H1 (cell line): Measurements from ENCODE around the gene ARMH3. TPM values are rescaled to one million over a fixed set of nuclear protein-coding genes. Genes with fewer than 3 reads are reported as not detected.

Experiments
- CTCF ChIA-PET: fragments of 300-600 bp; sonication (Branson Sonifier 250); formaldehyde crosslinking; loops from one replicate; lab custom pipeline; 2021; ENCODE audit not compliant: partially characterized antibody; lab: Charles Lee
- POLR2A ChIA-PET: fragments of 300-600 bp; sonication (Branson Sonifier 250); formaldehyde crosslinking; loops from one replicate; lab custom pipeline; 2021; ENCODE audit warnings: inconsistent platforms; ENCODE audit not compliant: partially characterized antibody; lab: Charles Lee
- DNase-seq, 2 experiments: peaks; one replicate each; pipeline versions ENCODE4 v3.0.0 to v3.0.0-alpha.2; 2010 to 2022; ENCODE audit warnings: low spot score in 2 of 2, low read depth in 1 of 2, mixed read lengths in 1 of 2
- FAIRE-seq: peaks from 2 replicates; lab custom pipeline; 2011; peaks lifted over from hg19 to GRCh38; lab: Jason Lieb, UNC
- H2AFZ ChIP-seq: 2 replicates; pipeline ENCODE4 v1.8.1; 2012; ENCODE audit warnings: low read length, inconsistent platforms
- H2AK5ac ChIP-seq: 2 replicates; pipeline ENCODE4 v1.6.1; 2013; ENCODE audit warnings: low read depth, low read length
- H2BK120ac ChIP-seq: replicated peaks from 2 replicates; pipeline ENCODE3; 2013; ENCODE audit warnings: low read depth, low read length, inconsistent platforms
- H2BK12ac ChIP-seq: 2 replicates; pipeline ENCODE4 v1.6.1; 2013; ENCODE audit warnings: low read depth, low read length
- H2BK15ac ChIP-seq: 2 replicates; pipeline ENCODE4 v1.6.1; 2013; ENCODE audit warnings: low read length
- H2BK20ac ChIP-seq: 2 replicates; pipeline ENCODE4 v1.6.1; 2013; ENCODE audit warnings: low read length
- H2BK5ac ChIP-seq: 2 replicates; pipeline ENCODE4 v1.6.1; 2013; ENCODE audit warnings: low read depth, low read length
- H3K14ac ChIP-seq: 2 replicates; pipeline ENCODE4 v1.6.1; 2013; ENCODE audit warnings: inconsistent platforms; ENCODE audit not compliant: insufficient read length
- H3K18ac ChIP-seq: 2 replicates; pipeline ENCODE4 v1.6.1; 2013; ENCODE audit warnings: low read length; ENCODE audit errors: extremely low read depth
- H3K23ac ChIP-seq: 2 replicates; pipeline ENCODE4 v1.6.1; 2013; ENCODE audit warnings: inconsistent platforms; ENCODE audit not compliant: insufficient read length
- H3K23me2 ChIP-seq: 2 replicates; pipeline ENCODE4 v1.6.1; 2013; ENCODE audit warnings: low read depth, low read length
- H3K27ac ChIP-seq: 2 replicates; pipeline ENCODE4 v1.6.1; 2011; ENCODE audit warnings: low read depth, low read length, inconsistent platforms
- H3K27me3 ChIP-seq, 4 experiments: replicated peaks in 1 of 4; 1 replicate in 1 of 4; 2 replicates in 3 of 4; pipeline versions ENCODE4 v1.6.1 to v1.8.1; 2011 to 2013; ENCODE audit warnings: low read length in 3 of 4, mild to moderate bottlenecking in 3 of 4, inconsistent platforms in 2 of 4, mixed read lengths in 2 of 4, moderate library complexity in 1 of 4; ENCODE audit not compliant: control insufficient read depth in 3 of 4, insufficient read depth in 3 of 4; ENCODE audit errors: extremely low read depth in 1 of 4
- H3K36me3 ChIP-seq, 4 experiments: 2 replicates each; pipeline versions ENCODE4 v1.6.1 to v1.8.1; 2011 to 2013; ENCODE audit warnings: mild to moderate bottlenecking in 4 of 4, low read length in 3 of 4, moderate library complexity in 2 of 4, control low read depth in 1 of 4, inconsistent platforms in 1 of 4; ENCODE audit not compliant: insufficient read depth in 4 of 4, control insufficient read depth in 2 of 4
- H3K4ac ChIP-seq: replicated peaks from 2 replicates; pipeline ENCODE3; 2013; ENCODE audit warnings: low read length, low read depth, mixed read lengths, inconsistent platforms; ENCODE audit not compliant: insufficient read length
- H3K4me1 ChIP-seq, 4 experiments: replicated peaks in 1 of 4; 1 replicate in 1 of 4; 2 replicates in 3 of 4; pipeline versions ENCODE4 v1.6.1 to v1.8.1; 2011 to 2013; ENCODE audit warnings: low read length in 3 of 4, inconsistent platforms in 2 of 4, mixed read lengths in 1 of 4; ENCODE audit not compliant: insufficient read depth in 4 of 4, control insufficient read depth in 3 of 4
- H3K4me2 ChIP-seq, 2 experiments: 2 replicates each; pipeline versions ENCODE4 v1.6.1 to v1.8.1; 2011 to 2013; ENCODE audit warnings: low read depth in 2 of 2, low read length in 2 of 2, control low read depth in 1 of 2, inconsistent platforms in 1 of 2, mild to moderate bottlenecking in 1 of 2; ENCODE audit not compliant: insufficient read depth in 1 of 2
- H3K4me3 ChIP-seq, 4 experiments: fragments of 200-600, 300-600 bp in 1 of 4; sonication (generic), shearing (Covaris generic), sonication (Bioruptor Twin) in 1 of 4; 2 replicates each; pipeline versions ENCODE4 v1.5.1 to v1.8.1; 2011 to 2016; ENCODE audit warnings: low read length in 4 of 4, low read depth in 3 of 4, control low read depth in 2 of 4, inconsistent platforms in 2 of 4, mild to moderate bottlenecking in 2 of 4, mixed read lengths in 1 of 4, moderate library complexity in 1 of 4; ENCODE audit not compliant: insufficient read depth in 2 of 4; ENCODE audit errors: extremely low read depth in 1 of 4
- H3K56ac ChIP-seq: replicated peaks from 2 replicates; pipeline ENCODE3; 2013; ENCODE audit warnings: low read depth, mild to moderate bottlenecking, mixed read lengths, low read length, inconsistent platforms; ENCODE audit not compliant: insufficient read length
- H3K79me1 ChIP-seq: 2 replicates; pipeline ENCODE4 v1.6.1; 2013; ENCODE audit warnings: low read depth, low read length, control low read depth
- H3K79me2 ChIP-seq, 2 experiments: 2 replicates each; pipeline versions ENCODE4 v1.6.1 to v1.8.1; 2012 to 2013; ENCODE audit warnings: low read length in 2 of 2, mild to moderate bottlenecking in 2 of 2, inconsistent platforms in 1 of 2; ENCODE audit not compliant: insufficient read depth in 2 of 2, control insufficient read depth in 1 of 2
- H3K9ac ChIP-seq, 4 experiments: replicated peaks in 1 of 4; 1 replicate in 1 of 4; 2 replicates in 3 of 4; pipeline versions ENCODE4 v1.6.1 to v1.8.1; 2011 to 2013; ENCODE audit warnings: low read depth in 3 of 4, low read length in 3 of 4, control low read depth in 2 of 4, mild to moderate bottlenecking in 2 of 4, moderate library complexity in 2 of 4, inconsistent platforms in 1 of 4; ENCODE audit errors: extremely low read depth in 1 of 4
- H3K9me3 ChIP-seq, 2 experiments: 2 replicates each; pipeline versions ENCODE4 v1.6.1 to v1.8.1; 2012 to 2013; ENCODE audit warnings: mild to moderate bottlenecking in 2 of 2, moderate library complexity in 2 of 2, control low read depth in 1 of 2, inconsistent platforms in 1 of 2, low read depth in 1 of 2, low read length in 1 of 2, mixed read lengths in 1 of 2; ENCODE audit not compliant: insufficient read depth in 2 of 2
- H4K20me1 ChIP-seq, 2 experiments: replicated peaks in 1 of 2; 2 replicates each; pipeline versions ENCODE3 to v1.8.1; 2011 to 2013; ENCODE audit warnings: inconsistent platforms in 2 of 2, low read length in 2 of 2, mild to moderate bottlenecking in 1 of 2; ENCODE audit not compliant: insufficient read depth in 2 of 2, control insufficient read depth in 1 of 2
- H4K5ac ChIP-seq: 2 replicates; pipeline ENCODE4 v1.6.1; 2013; ENCODE audit warnings: low read length, low read depth, mixed read lengths, inconsistent platforms; ENCODE audit not compliant: insufficient read length
- H4K8ac ChIP-seq: 2 replicates; pipeline ENCODE4 v1.8.0; 2013; ENCODE audit warnings: mild to moderate bottlenecking, moderate library complexity, low read length, inconsistent platforms; ENCODE audit not compliant: insufficient read depth; ENCODE audit errors: extremely low read depth
- H4K91ac ChIP-seq: replicated peaks from 2 replicates; pipeline ENCODE3; 2013; ENCODE audit warnings: low read length, mixed read lengths, inconsistent platforms; ENCODE audit not compliant: insufficient read length
- CBX5 ChIP-seq: fragments of 300-800, 300-1000 bp; sonication (generic); IDR thresholded peaks from 2 replicates; pipeline ENCODE4 v1.7.1; 2016; ENCODE audit warnings: antibody characterized with exemption, low read length, low read depth
- CREB1 ChIP-seq: IDR thresholded peaks from 2 replicates; pipeline ENCODE4 v1.6.1; 2012; ENCODE audit warnings: inconsistent platforms
- E2F6 ChIP-seq: IDR thresholded peaks from 2 replicates; pipeline ENCODE4 v1.6.1; 2012; ENCODE audit warnings: inconsistent platforms
- EZH2 ChIP-seq: fragments of 200-600 bp; sonication (generic); IDR thresholded peaks from 2 replicates; pipeline ENCODE4 v1.7.1; 2012; ENCODE audit warnings: low read depth, mild to moderate bottlenecking, moderate library complexity, low read length, inconsistent platforms; ENCODE audit not compliant: severe bottlenecking
- GABPA ChIP-seq: IDR thresholded peaks from 2 replicates; pipeline ENCODE4 v1.6.1; 2011; ENCODE audit warnings: mild to moderate bottlenecking, low read length, moderate library complexity, borderline replicate concordance; ENCODE audit not compliant: insufficient read depth
- HDAC6 ChIP-seq: IDR thresholded peaks from one replicate; pipeline ENCODE4 v1.7.1; 2012; ENCODE audit warnings: low read depth, mild to moderate bottlenecking, inconsistent platforms, low read length, moderate library complexity
- JUN ChIP-seq: IDR thresholded peaks from 2 replicates; pipeline ENCODE4 v1.6.1; 2011; ENCODE audit warnings: low read depth, mild to moderate bottlenecking, improper control_type of control experiment, low read length
- KDM4A ChIP-seq: IDR thresholded peaks from one replicate; pipeline ENCODE4 v1.7.1; 2012; ENCODE audit warnings: low read depth, mild to moderate bottlenecking, moderate library complexity, low read length, inconsistent platforms; ENCODE audit not compliant: severe bottlenecking
- PHF8 ChIP-seq: fragments of 200-600 bp; sonication (generic); conservative IDR thresholded peaks from 2 replicates; pipeline ENCODE4 v1.7.1; 2012; ENCODE audit warnings: low read depth, mild to moderate bottlenecking, inconsistent platforms, low read length, moderate library complexity
- POU5F1 ChIP-seq: IDR thresholded peaks from 2 replicates; pipeline ENCODE4 v1.6.1; 2011; ENCODE audit warnings: low read depth, mild to moderate bottlenecking, low read length, moderate library complexity
- RFX5 ChIP-seq: IDR thresholded peaks from 2 replicates; pipeline ENCODE4 v1.6.1; 2011; ENCODE audit warnings: low read depth, low read length, improper control_type of control experiment, borderline replicate concordance
- RXRA ChIP-seq: IDR thresholded peaks from 2 replicates; pipeline ENCODE4 v1.6.1; 2011; ENCODE audit warnings: low read depth, mild to moderate bottlenecking, low read length, moderate library complexity; ENCODE audit not compliant: insufficient read depth
- SRF ChIP-seq: IDR thresholded peaks from 2 replicates; pipeline ENCODE4 v1.6.1; 2011; ENCODE audit warnings: mild to moderate bottlenecking, low read depth, low read length, moderate library complexity
- TAF7 ChIP-seq: optimal IDR thresholded peaks from 2 replicates; pipeline ENCODE3; 2011; ENCODE audit warnings: low read depth, mild to moderate bottlenecking, inconsistent platforms, low read length, moderate library complexity, borderline replicate concordance
- WGBS, 2 experiments: shearing (Covaris generic) in 1 of 2; methylation state at CpG; one replicate each; pipeline versions ENCODE4 v1.1.6 to v1.1.7; 2013 to 2015; ENCODE audit warnings: low lambda C conversion rate in 2 of 2, mixed read lengths in 2 of 2, inconsistent platforms in 1 of 2, low coverage in 1 of 2, missing lambda C conversion rate in 1 of 2; ENCODE audit not compliant: insufficient replicate concordance in 2 of 2, insufficient coverage in 1 of 2, insufficient read length in 1 of 2; ENCODE audit errors: extremely low coverage in 1 of 2, missing lambda C conversion rate in 1 of 2; 5-methylcytosine and 5-hydroxymethylcytosine counted together
- polyA plus RNA-seq, 7 experiments: library from polyadenylated mRNA; depleted of rRNA in 3 of 7; stranded (reverse) in 5 of 7; unstranded in 2 of 7; fragments of >200 nt in 5 of 7; fragments of 200-250 nt in 2 of 7; gene quantifications; 1 replicate in 5 of 7; 2 replicates in 1 of 7; 4 replicates in 1 of 7; pipeline versions ENCODE4 v1.2.1 to v1.2.3, GENCODE V29; 2011 to 2013; ENCODE audit warnings: missing spikeins in 2 of 7, mixed read lengths in 2 of 7
- total RNA-seq: library from RNA; stranded (reverse); fragmentation: NEBNext Ultra II Directional; extraction: Animal tissue kit (Norgen Biotek cat#: 25700); gene quantifications from 2 replicates; pipeline ENCODE4 v1.2.1, GENCODE V29; 2021

Gene ARMH3
- total and polyA plus RNA-seq, 2 of the 8 experiments (the other 6 are each of a cell fraction or from before 2014, with no cell fraction given): 11.6 to 18.3 TPM

- Histone ChIP-seq H2BK20ac (no peak overlapping the region), H4K5ac (no peak overlapping the region)
- TF ChIP-seq TAF7 (no peak), POU5F1 (no peak), GABPA (no peak), CREB1 (no peak), JUN (no peak), SRF (no peak), PHF8 (no peak), HDAC6 (no peak), KDM4A (no peak), RXRA (no peak), RFX5 (no peak), CBX5 (no peak), EZH2 (no peak), E2F6 (no peak)
Measured at GRCh38 chr10:102083541-102083940, 27.6 kb upstream of the ARMH3 start.

More at GRCh38 chr10:102083541-102083940, 27.6 kb upstream of the ARMH3 start:
- Histone ChIP-seq H3K18ac (no peak overlapping the region), H2AK5ac (no peak overlapping the region), H3K27ac (no peak overlapping the region), H4K91ac (no peak overlapping the region), H3K14ac (no peak overlapping the region), H2BK15ac (no peak overlapping the region), H4K20me1 (no peaks in the 10 kb centered on the region), H2BK120ac (no peak overlapping the region), H3K9ac (no peak overlapping the region), H2BK5ac (no peak overlapping the region), H3K4me2 (no peak overlapping the region), H2AFZ (no peak overlapping the region), H3K4me1 (no peaks in the 10 kb centered on the region), H3K36me3 (no peaks in the 10 kb centered on the region), H4K8ac (no peak overlapping the region), H3K79me1 (no peaks in the 10 kb centered on the region), H3K56ac (no peak overlapping the region), H3K4ac (no peak overlapping the region), H3K79me2 (no peaks in the 10 kb centered on the region), H3K23me2 (no peaks in the 10 kb centered on the region), H2BK12ac (no peak overlapping the region), H3K9me3 (no peaks in the 10 kb centered on the region), H3K27me3 (no peaks in the 10 kb centered on the region), H3K4me3 (no peak overlapping the region), H3K23ac (no peak overlapping the region)
- CTCF ChIA-PET: interaction anchor here (0.7 to 4.7 kb wide), 3 partner anchors 14 to 242 kb away, joined by 3 to 72 read pairs (median 4); no protein-coding TSS in a partner anchor
- FAIRE-seq: no peak
- WGBS, 2 experiments: 91% methylated on average over 3 of the region's 3 CpGs; no CpG with 5 or more reads in 1 of the 2 experiments
- no peak for DNase-seq
- POLR2A ChIA-PET: interaction anchor here (0.5 to 1.4 kb wide), 6 partner anchors 8 to 119 kb away, joined by 3 to 6 read pairs (median 3); no protein-coding TSS in a partner anchor
